Mesenchymal stem cell (in vitro differentiated cells and primary cell): ENCODE measurements around the gene EN2. TPM values are rescaled to one million over a fixed set of nuclear protein-coding genes. Genes with fewer than 3 reads are reported as not detected.
A peak's percentile ranks its signal among the peaks of the same experiment; 100 is the strongest.

Experiments
- DNase-seq: peaks from one replicate; pipeline ENCODE4 v3.0.0-alpha.2; 2013
- H2AFZ ChIP-seq: one replicate; pipeline ENCODE4 v1.6.1; 2013; ENCODE audit warnings: low read depth, mild to moderate bottlenecking, control low read depth, inconsistent platforms, low read length, moderate library complexity
- H2AK5ac ChIP-seq: 2 replicates; pipeline ENCODE4 v1.6.1; 2013; ENCODE audit warnings: low read length, moderate library complexity, mild to moderate bottlenecking, inconsistent platforms; ENCODE audit not compliant: severe bottlenecking
- H2BK120ac ChIP-seq: one replicate; pipeline ENCODE4 v1.6.1; 2013; ENCODE audit warnings: low read depth, mild to moderate bottlenecking, inconsistent platforms, low read length, moderate library complexity
- H2BK12ac ChIP-seq, 2 experiments: one replicate each; pipeline ENCODE4 v1.6.1; 2013; ENCODE audit warnings: inconsistent platforms in 2 of 2, low read length in 2 of 2, mild to moderate bottlenecking in 2 of 2, moderate library complexity in 2 of 2, control low read depth in 1 of 2
- H2BK15ac ChIP-seq: one replicate; pipeline ENCODE4 v1.6.1; 2013; ENCODE audit warnings: mild to moderate bottlenecking, low read depth, inconsistent platforms; ENCODE audit not compliant: poor library complexity, severe bottlenecking
- H2BK5ac ChIP-seq: 2 replicates; pipeline ENCODE4 v1.6.1; 2013; ENCODE audit warnings: low read depth, mild to moderate bottlenecking, low read length, control low read depth, inconsistent platforms; ENCODE audit not compliant: poor library complexity, severe bottlenecking
- H3K14ac ChIP-seq, 2 experiments: one replicate each; pipeline ENCODE4 v1.6.1; 2013; ENCODE audit warnings: inconsistent platforms in 2 of 2, low read length in 2 of 2, control low read depth in 1 of 2, mild to moderate bottlenecking in 1 of 2, moderate library complexity in 1 of 2
- H3K18ac ChIP-seq, 2 experiments: one replicate each; pipeline ENCODE4 v1.6.1; 2013; ENCODE audit warnings: inconsistent platforms in 2 of 2, low read length in 2 of 2, control low read depth in 1 of 2, low read depth in 1 of 2, mild to moderate bottlenecking in 1 of 2
- H3K23ac ChIP-seq, 2 experiments: one replicate each; pipeline ENCODE4 v1.6.1; 2013; ENCODE audit warnings: inconsistent platforms in 2 of 2, low read length in 2 of 2, mild to moderate bottlenecking in 2 of 2, moderate library complexity in 2 of 2, control low read depth in 1 of 2
- H3K27ac ChIP-seq: 2 replicates; pipeline ENCODE4 v1.5.1; 2013; ENCODE audit warnings: mild to moderate bottlenecking, moderate library complexity, low read length, control low read depth, inconsistent platforms; ENCODE audit not compliant: poor library complexity, severe bottlenecking
- H3K27me3 ChIP-seq, 2 experiments: 2 replicates each; pipeline versions ENCODE4 v1.6.1 to v1.7.0; 2013; ENCODE audit warnings: low read length in 2 of 2, mild to moderate bottlenecking in 2 of 2, moderate library complexity in 2 of 2, control low read depth in 1 of 2, inconsistent platforms in 1 of 2; ENCODE audit not compliant: control insufficient read depth in 1 of 2, insufficient read depth in 1 of 2
- H3K36me3 ChIP-seq, 2 experiments: 2 replicates each; pipeline versions ENCODE4 v1.6.1 to v1.7.0; 2013; ENCODE audit warnings: low read length in 2 of 2, control low read depth in 1 of 2, inconsistent platforms in 1 of 2, low read depth in 1 of 2, mild to moderate bottlenecking in 1 of 2; ENCODE audit not compliant: insufficient read depth in 2 of 2, control insufficient read depth in 1 of 2
- H3K4ac ChIP-seq, 2 experiments: one replicate each; pipeline ENCODE4 v1.6.1; 2013; ENCODE audit warnings: inconsistent platforms in 2 of 2, low read length in 2 of 2, mild to moderate bottlenecking in 2 of 2, moderate library complexity in 2 of 2, control low read depth in 1 of 2, low read depth in 1 of 2
- H3K4me1 ChIP-seq: 2 replicates; pipeline ENCODE4 v1.6.1; 2013; ENCODE audit warnings: low read depth, low read length, control low read depth; ENCODE audit not compliant: control insufficient read depth, insufficient read depth
- H3K4me2 ChIP-seq: 2 replicates; pipeline ENCODE4 v1.6.1; 2013; ENCODE audit warnings: low read length, mild to moderate bottlenecking, inconsistent platforms; ENCODE audit not compliant: poor library complexity, severe bottlenecking
- H3K4me3 ChIP-seq, 2 experiments: 2 replicates each; pipeline versions ENCODE4 v1.5.1 to v1.7.0; 2013; ENCODE audit warnings: low read length in 2 of 2, mild to moderate bottlenecking in 2 of 2, control low read depth in 1 of 2, low read depth in 1 of 2; ENCODE audit not compliant: insufficient read depth in 1 of 2
- H3K79me1 ChIP-seq: replicated peaks from 2 replicates; pipeline ENCODE4 v1.6.1; 2013; ENCODE audit warnings: mild to moderate bottlenecking, control low read depth, low read length, inconsistent platforms; ENCODE audit not compliant: poor library complexity, severe bottlenecking
- H3K9ac ChIP-seq: 2 replicates; pipeline ENCODE4 v1.7.0; 2013; ENCODE audit warnings: mild to moderate bottlenecking, low read length, moderate library complexity
- H3K9me3 ChIP-seq: 2 replicates; pipeline ENCODE4 v1.7.0; 2013; ENCODE audit warnings: mild to moderate bottlenecking, low read length; ENCODE audit not compliant: control insufficient read depth
- H4K8ac ChIP-seq: one replicate; pipeline ENCODE4 v1.6.1; 2013; ENCODE audit warnings: inconsistent platforms, mild to moderate bottlenecking, low read length, moderate library complexity
- H4K91ac ChIP-seq: one replicate; pipeline ENCODE4 v1.6.1; 2013; ENCODE audit warnings: mild to moderate bottlenecking, low read length, inconsistent platforms
- WGBS: methylation state at CpG from one replicate; pipeline ENCODE4 v1.1.7; 2013; ENCODE audit warnings: mixed read lengths; 5-methylcytosine and 5-hydroxymethylcytosine counted together
- polyA plus RNA-seq, 2 experiments: library from polyadenylated mRNA; stranded (reverse); fragments of 200-250 nt; gene quantifications; one replicate each; pipeline ENCODE4 v1.2.3, GENCODE V29; 2013

The EN2 gene
- polyA plus RNA-seq (2013, experiment 1 of 2): not detected
- polyA plus RNA-seq (2013, experiment 2 of 2): not detected

- no peak within 1 kb of the TSS for H3K23ac ChIP-seq
- H3K4ac ChIP-seq: no peak within 1 kb of the TSS
- H3K4me1 ChIP-seq: peaks cover 34% of the 10 kb centered on the region
- H3K4me2 ChIP-seq: peak within 1 kb of the TSS; percentile 86
- no peak within 1 kb of the TSS for H4K8ac ChIP-seq
- H2AK5ac ChIP-seq: no peak within 1 kb of the TSS
- H4K91ac ChIP-seq: no peak within 1 kb of the TSS
- H3K79me1 ChIP-seq: no peaks in the 10 kb centered on the region
- under 1% methylated on average over 71 of the region's 105 CpGs for WGBS
- no peak within 1 kb of the TSS for H2BK15ac ChIP-seq
- H3K14ac ChIP-seq: no peak within 1 kb of the TSS
- H3K27me3 ChIP-seq: peaks cover 81 to 90% of the 10 kb centered on the region in 2 experiments
- no peak for DNase-seq
- H3K27ac ChIP-seq: no peak within 1 kb of the TSS
- no peaks in the 10 kb centered on the region for H3K36me3 ChIP-seq
- H2BK12ac ChIP-seq: no peak within 1 kb of the TSS
- H3K9me3 ChIP-seq: no peaks in the 10 kb centered on the region
- H3K9ac ChIP-seq: no peak within 1 kb of the TSS
- peak within 1 kb of the TSS; percentile 43 to 75 for H3K4me3 ChIP-seq
- no peak within 1 kb of the TSS for H3K18ac ChIP-seq
- no peak within 1 kb of the TSS for H2BK120ac ChIP-seq
- no peak within 1 kb of the TSS for H2BK5ac ChIP-seq
- no peak within 1 kb of the TSS for H2AFZ ChIP-seq
These were observed at the start of gene EN2 for GRCh38 chr7:155458111-155458877. Gene EN2, plus strand, starts transcription at chr7:155458129. Its CDS starts 249 bp downstream, at chr7:155458378.

- no peaks in the 10 kb centered on the region for H3K79me1 ChIP-seq
- H3K27ac ChIP-seq: no peak overlapping the region
- H2BK120ac ChIP-seq: no peak overlapping the region
- H2BK5ac ChIP-seq: no peak overlapping the region
- H2BK15ac ChIP-seq: no peak overlapping the region
- peaks cover 27 to 44% of the 10 kb centered on the region in 2 experiments for H3K27me3 ChIP-seq
- no peak overlapping the region for H2AK5ac ChIP-seq
- no peak overlapping the region for H2BK12ac ChIP-seq
- no peaks in the 10 kb centered on the region for H3K9me3 ChIP-seq
- H3K23ac ChIP-seq: no peak overlapping the region
- no peak overlapping the region for H2AFZ ChIP-seq
- no peak overlapping the region for H3K4ac ChIP-seq
- H4K8ac ChIP-seq: no peak overlapping the region
- no peak overlapping the region for H3K4me3 ChIP-seq
- no peak overlapping the region for H3K9ac ChIP-seq
- H3K4me2 ChIP-seq: no peak overlapping the region
- WGBS: 70% methylated on average over 34 of the region's 38 CpGs
- H3K14ac ChIP-seq: no peak overlapping the region
- no peaks in the 10 kb centered on the region for H3K36me3 ChIP-seq
- H4K91ac ChIP-seq: no peak overlapping the region
- H3K18ac ChIP-seq: no peak overlapping the region
- no peak for DNase-seq
- H3K4me1 ChIP-seq: peaks cover 6% of the 10 kb centered on the region
These were observed 49.0 kb upstream of the EN2 start for GRCh38 chr7:155408651-155409586.

- Histone ChIP-seq H2BK5ac (no peak overlapping the region), H3K27me3 (peaks cover 27 to 40% of the 10 kb centered on the region in 2 experiments), H2BK15ac (no peak overlapping the region), H2AFZ (no peak overlapping the region), H3K79me1 (no peaks in the 10 kb centered on the region), H3K4me3 (no peak overlapping the region), H2AK5ac (no peak overlapping the region), H3K27ac (no peak overlapping the region), H4K8ac (no peak overlapping the region), H3K9me3 (no peaks in the 10 kb centered on the region), H2BK12ac (no peak overlapping the region), H3K9ac (no peak overlapping the region), H3K18ac (no peak overlapping the region), H4K91ac (no peak overlapping the region), H3K4ac (no peak overlapping the region), H2BK120ac (no peak overlapping the region), H3K4me2 (no peak overlapping the region), H3K36me3 (no peaks in the 10 kb centered on the region), H3K23ac (no peak overlapping the region), H3K4me1 (peaks cover 6% of the 10 kb centered on the region), H3K14ac (no peak overlapping the region)
- 91% methylated on average over 13 of the region's 15 CpGs for WGBS
- no peak for DNase-seq
These were observed 47.9 kb upstream of the EN2 start for GRCh38 chr7:155409980-155410379.

DNA sequence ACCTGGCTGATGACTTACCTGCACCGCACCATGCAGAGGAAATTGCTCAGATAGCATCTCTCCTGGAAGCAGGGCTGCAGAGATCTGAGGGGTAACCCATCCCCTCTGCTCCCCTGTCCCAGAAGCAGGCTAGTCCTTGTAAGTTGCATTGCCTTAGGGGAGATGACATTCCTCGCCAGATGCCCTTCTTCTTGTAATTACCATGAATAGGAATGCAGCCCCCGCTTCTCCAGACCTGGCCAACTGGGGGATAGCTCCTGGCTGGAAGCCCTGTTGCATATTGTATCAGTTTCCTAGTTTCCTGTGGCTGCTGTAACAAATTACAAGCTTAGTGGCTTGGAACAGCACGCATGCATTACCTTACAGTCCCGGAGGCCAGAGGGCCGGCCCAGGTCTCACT, 47.5 kb upstream of the EN2 start:
- Histone ChIP-seq H3K9ac (no peak overlapping the region), H3K9me3 (no peaks in the 10 kb centered on the region), H3K27me3 (peaks cover 26 to 39% of the 10 kb centered on the region in 2 experiments), H3K79me1 (no peaks in the 10 kb centered on the region), H2BK5ac (no peak overlapping the region), H3K18ac (no peak overlapping the region), H2AK5ac (no peak overlapping the region), H3K4me3 (no peak overlapping the region), H3K36me3 (no peaks in the 10 kb centered on the region), H2BK12ac (no peak overlapping the region), H2BK15ac (no peak overlapping the region), H3K14ac (no peak overlapping the region), H3K4me2 (no peak overlapping the region), H3K27ac (no peak overlapping the region), H4K91ac (no peak overlapping the region), H3K23ac (no peak overlapping the region), H3K4ac (no peak overlapping the region), H3K4me1 (peaks cover 6% of the 10 kb centered on the region), H4K8ac (no peak overlapping the region), H2AFZ (no peak overlapping the region), H2BK120ac (no peak overlapping the region)
- WGBS: 79% methylated on average over 6 of the region's 6 CpGs
- DNase-seq: no peak
